IPS DF 6.9 (cell line): ENCODE data around the gene KCTD11.

Experiments used
- DNase-seq: peaks from one replicate; pipeline ENCODE4 v3.0.0-alpha.2; 2013; ENCODE audit warnings: low read depth, low spot score
- H3K27ac ChIP-seq: one replicate; pipeline ENCODE4 v1.5.1; 2013; ENCODE audit warnings: low read length, control low read depth
- H3K27me3 ChIP-seq: 2 replicates; pipeline ENCODE4 v1.6.1; 2013; ENCODE audit warnings: mild to moderate bottlenecking, low read length; ENCODE audit not compliant: control insufficient read depth, insufficient read depth
- H3K36me3 ChIP-seq: 2 replicates; pipeline ENCODE4 v1.6.1; 2013; ENCODE audit warnings: low read length; ENCODE audit not compliant: control insufficient read depth, insufficient read depth
- H3K4me1 ChIP-seq: 2 replicates; pipeline ENCODE4 v1.6.1; 2013; ENCODE audit warnings: low read length; ENCODE audit not compliant: control insufficient read depth, insufficient read depth
- H3K4me3 ChIP-seq: 2 replicates; pipeline ENCODE4 v1.5.1; 2013; ENCODE audit warnings: mild to moderate bottlenecking, low read length
- H3K9me3 ChIP-seq: 2 replicates; pipeline ENCODE4 v1.6.1; 2013; ENCODE audit warnings: low read length, inconsistent platforms; ENCODE audit not compliant: control insufficient read depth, insufficient read depth
- WGBS: extraction: QIAGEN DNeasy Blood & Tissue Kit; methylation state at CpG from one replicate; pipeline ENCODE4 v1.1.7; 2013; ENCODE audit warnings: mixed read lengths, missing lambda C conversion rate; ENCODE audit not compliant: insufficient read length, insufficient coverage; 5-methylcytosine and 5-hydroxymethylcytosine counted together

The KCTD11 gene

GRCh38 chr17:7379134-7379533, 27.2 kb downstream of the KCTD11 start:
- H3K9me3 ChIP-seq = no peaks in the 10 kb centered on the region
- H3K4me3 ChIP-seq = no peak overlapping the region
- H3K4me1 ChIP-seq = peaks cover 5% of the 10 kb centered on the region; the same call in 1 of the 2 replicates
- H3K36me3 ChIP-seq = no peaks in the 10 kb centered on the region
- no peak overlapping the region for H3K27ac ChIP-seq
- no CpG with 5 or more reads among the region's 3 CpGs for WGBS
- no peak for DNase-seq
- no peaks in the 10 kb centered on the region for H3K27me3 ChIP-seq

- H3K36me3 ChIP-seq = no peaks in the 10 kb centered on the region
- H3K27me3 ChIP-seq = no peaks in the 10 kb centered on the region
- no peaks in the 10 kb centered on the region for H3K9me3 ChIP-seq
- no peak overlapping the region; the same call in 1 of the 2 replicates for H3K4me3 ChIP-seq
- WGBS = no CpG with 5 or more reads among the region's 7 CpGs
- peaks cover 8% of the 10 kb centered on the region for H3K4me1 ChIP-seq
- no peak for DNase-seq
- no peak overlapping the region for H3K27ac ChIP-seq
Observed at GRCh38 chr17:7380321-7380720, 28.4 kb downstream of the KCTD11 start.

- Histone ChIP-seq H3K27ac (no peak within 1 kb of the TSS), H3K36me3 (no peaks in the 10 kb centered on the region), H3K27me3 (no peaks in the 10 kb centered on the region), H3K4me3 (peak within 1 kb of the TSS; percentile 49; the same call in 1 of the 2 replicates), H3K9me3 (no peaks in the 10 kb centered on the region), H3K4me1 (peaks cover 8% of the 10 kb centered on the region)
- no CpG with 5 or more reads among the region's 52 CpGs for WGBS
- DNase-seq = no peak
Observed at GRCh38 chr17:7380855-7381683, 29.1 kb downstream of the KCTD11 start, which contains the start of gene TNK1. TSS of gene TNK1 (plus strand) at chr17:7381089. CDS start at chr17:7382927, 1,838 bp downstream.

GRCh38 chr17:7382901-7383300, 30.9 kb downstream of the KCTD11 start:
- Histone ChIP-seq H3K36me3 (no peaks in the 10 kb centered on the region), H3K4me1 (peaks cover 8% of the 10 kb centered on the region), H3K27ac (no peak overlapping the region), H3K27me3 (no peaks in the 10 kb centered on the region), H3K4me3 (no peak overlapping the region), H3K9me3 (no peaks in the 10 kb centered on the region)
- no peak for DNase-seq
- WGBS = no CpG with 5 or more reads among the region's 10 CpGs

GRCh38 chr17:7383371-7383741, 31.4 kb downstream of the KCTD11 start:
- H3K27me3 ChIP-seq = no peaks in the 10 kb centered on the region
- no peaks in the 10 kb centered on the region for H3K9me3 ChIP-seq
- DNase-seq = no peak
- peaks cover 8% of the 10 kb centered on the region for H3K4me1 ChIP-seq
- WGBS = no CpG with 5 or more reads among the region's 11 CpGs
- H3K36me3 ChIP-seq = no peaks in the 10 kb centered on the region
- H3K27ac ChIP-seq = no peak overlapping the region
- peak overlapping the region; percentile 31; the same call in 1 of the 2 replicates for H3K4me3 ChIP-seq

GRCh38 chr17:7383742-7384488, 32.0 kb downstream of the KCTD11 start:
- peak overlapping the region; percentile 33; the same call in 1 of the 2 replicates for H3K4me3 ChIP-seq
- DNase-seq = no peak
- H3K27me3 ChIP-seq = no peaks in the 10 kb centered on the region

GRCh38 chr17:7384489-7385081, 32.6 kb downstream of the KCTD11 start:
- Histone ChIP-seq H3K4me1 (peaks cover 8% of the 10 kb centered on the region), H3K27me3 (no peaks in the 10 kb centered on the region), H3K27ac (no peak overlapping the region), H3K4me3 (peak overlapping the region; percentile 33; the same call in 1 of the 2 replicates), H3K36me3 (peaks cover 3% of the 10 kb centered on the region; the same call in 1 of the 2 replicates), H3K9me3 (no peaks in the 10 kb centered on the region)
- WGBS = no CpG with 5 or more reads among the region's 23 CpGs
- DNase-seq = no peak

More at GRCh38 chr17:7383742-7384488, 32.0 kb downstream of the KCTD11 start:
- no CpG with 5 or more reads among the region's 65 CpGs for WGBS
- H3K27ac ChIP-seq = no peak overlapping the region
- no peaks in the 10 kb centered on the region for H3K9me3 ChIP-seq
- H3K36me3 ChIP-seq = no peaks in the 10 kb centered on the region
- H3K4me1 ChIP-seq = peaks cover 8% of the 10 kb centered on the region

- Histone ChIP-seq H3K4me3 (no peak overlapping the region), H3K27me3 (no peaks in the 10 kb centered on the region), H3K9me3 (no peaks in the 10 kb centered on the region), H3K27ac (no peak overlapping the region), H3K4me1 (peaks cover 4% of the 10 kb centered on the region), H3K36me3 (peaks cover 6% of the 10 kb centered on the region; the same call in 1 of the 2 replicates)
- DNase-seq = no peak
- no CpG with 5 or more reads among the region's 10 CpGs for WGBS
Observed at GRCh38 chr17:7388856-7389255, 36.9 kb downstream of the KCTD11 start.

- peaks cover 6% of the 10 kb centered on the region; the same call in 1 of the 2 replicates for H3K36me3 ChIP-seq
- WGBS = no CpG with 5 or more reads among the region's 19 CpGs
- no peaks in the 10 kb centered on the region for H3K27me3 ChIP-seq
- no peak overlapping the region for H3K27ac ChIP-seq
- no peaks in the 10 kb centered on the region for H3K9me3 ChIP-seq
- H3K4me3 ChIP-seq = no peak overlapping the region
- peaks cover 2% of the 10 kb centered on the region; the same call in 1 of the 2 replicates for H3K4me1 ChIP-seq
- no peak for DNase-seq
Observed at GRCh38 chr17:7389924-7390910, 38.3 kb downstream of the KCTD11 start.
